ENCODE results near the gene LRP1B.

The LRP1B gene

DNA sequence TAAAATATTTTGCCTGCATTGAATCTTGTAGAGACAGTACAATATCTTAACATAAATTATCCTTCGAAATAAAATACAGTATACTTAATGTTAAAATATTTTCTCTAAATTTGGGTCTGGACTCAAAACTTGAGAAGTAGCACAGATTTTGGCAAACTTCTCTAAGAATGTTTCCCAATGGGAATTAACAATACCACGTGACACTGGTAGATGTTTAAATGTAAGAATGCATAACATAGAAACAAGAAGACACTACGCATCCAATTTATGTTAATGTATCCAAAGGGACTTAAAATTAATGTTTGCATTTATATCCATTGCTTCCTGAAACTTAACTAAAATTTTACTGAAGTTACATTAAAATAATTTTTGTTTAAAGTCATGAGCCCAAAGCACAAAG lies 1460.9 kb downstream of the LRP1B start:
- Histone ChIP-seq H3K27me3 (no peaks in the 10 kb centered on the region), H3K36me3 (no peaks in the 10 kb centered on the region), H3K9me3 (no peaks in the 10 kb centered on the region), H3K4me3 (ENCODE audit: low read depth, low read length) (no peak overlapping the region), H3K4me1 (no peaks in the 10 kb centered on the region)
- no peak for DNase-seq
- TF ChIP-seq, protein P1, sequence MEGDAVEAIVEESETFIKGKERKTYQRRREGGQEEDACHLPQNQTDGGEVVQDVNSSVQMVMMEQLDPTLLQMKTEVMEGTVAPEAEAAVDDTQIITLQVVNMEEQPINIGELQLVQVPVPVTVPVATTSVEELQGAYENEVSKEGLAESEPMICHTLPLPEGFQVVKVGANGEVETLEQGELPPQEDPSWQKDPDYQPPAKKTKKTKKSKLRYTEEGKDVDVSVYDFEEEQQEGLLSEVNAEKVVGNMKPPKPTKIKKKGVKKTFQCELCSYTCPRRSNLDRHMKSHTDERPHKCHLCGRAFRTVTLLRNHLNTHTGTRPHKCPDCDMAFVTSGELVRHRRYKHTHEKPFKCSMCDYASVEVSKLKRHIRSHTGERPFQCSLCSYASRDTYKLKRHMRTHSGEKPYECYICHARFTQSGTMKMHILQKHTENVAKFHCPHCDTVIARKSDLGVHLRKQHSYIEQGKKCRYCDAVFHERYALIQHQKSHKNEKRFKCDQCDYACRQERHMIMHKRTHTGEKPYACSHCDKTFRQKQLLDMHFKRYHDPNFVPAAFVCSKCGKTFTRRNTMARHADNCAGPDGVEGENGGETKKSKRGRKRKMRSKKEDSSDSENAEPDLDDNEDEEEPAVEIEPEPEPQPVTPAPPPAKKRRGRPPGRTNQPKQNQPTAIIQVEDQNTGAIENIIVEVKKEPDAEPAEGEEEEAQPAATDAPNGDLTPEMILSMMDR (IDR thresholded peaks at IDR 0.05; ENCODE audit: low read depth, low read length), result no peak

DNA sequence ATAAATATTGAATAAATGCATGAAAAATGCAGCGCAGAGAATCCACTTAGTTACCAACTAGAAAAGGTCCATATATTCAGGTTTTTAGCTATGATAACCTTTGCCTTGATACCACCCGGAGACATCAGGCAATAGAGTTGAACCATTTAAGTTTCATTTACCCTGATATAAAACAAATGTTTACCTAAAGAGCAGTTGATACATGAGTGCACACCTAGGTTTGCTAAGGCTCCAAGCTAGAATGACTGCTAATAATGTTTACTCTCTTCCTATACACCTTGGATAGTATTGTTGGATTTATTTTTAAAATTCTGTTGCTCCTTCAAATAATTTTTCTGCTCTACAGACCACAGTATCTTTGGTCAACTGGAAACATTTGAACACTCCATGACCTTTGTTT lies 1463.6 kb downstream of the LRP1B start:
- TF ChIP-seq, protein P1 (IDR thresholded peaks at IDR 0.05; ENCODE audit: low read depth, low read length), result no peak
- H3K9me3 ChIP-seq, result no peaks in the 10 kb centered on the region
- no peaks in the 10 kb centered on the region for H3K4me1 ChIP-seq
- H3K27me3 ChIP-seq, result no peaks in the 10 kb centered on the region
- DNase-seq, result no peak
- H3K4me3 ChIP-seq (ENCODE audit: low read depth, low read length), result no peak overlapping the region
- H3K36me3 ChIP-seq, result no peaks in the 10 kb centered on the region

- Histone ChIP-seq H3K27me3 (no peaks in the 10 kb centered on the region), H3K4me1 (no peaks in the 10 kb centered on the region), H3K9me3 (no peaks in the 10 kb centered on the region), H3K36me3 (no peaks in the 10 kb centered on the region), H3K4me3 (ENCODE audit: low read depth, low read length) (no peak overlapping the region)
- DNase-seq, result no peak
- TF ChIP-seq, protein P1 (IDR thresholded peaks at IDR 0.05; ENCODE audit: low read depth, low read length), result no peak
Measured at GRCh38 chr2:140662504-140662903, 1468.3 kb downstream of the LRP1B start.

DNA sequence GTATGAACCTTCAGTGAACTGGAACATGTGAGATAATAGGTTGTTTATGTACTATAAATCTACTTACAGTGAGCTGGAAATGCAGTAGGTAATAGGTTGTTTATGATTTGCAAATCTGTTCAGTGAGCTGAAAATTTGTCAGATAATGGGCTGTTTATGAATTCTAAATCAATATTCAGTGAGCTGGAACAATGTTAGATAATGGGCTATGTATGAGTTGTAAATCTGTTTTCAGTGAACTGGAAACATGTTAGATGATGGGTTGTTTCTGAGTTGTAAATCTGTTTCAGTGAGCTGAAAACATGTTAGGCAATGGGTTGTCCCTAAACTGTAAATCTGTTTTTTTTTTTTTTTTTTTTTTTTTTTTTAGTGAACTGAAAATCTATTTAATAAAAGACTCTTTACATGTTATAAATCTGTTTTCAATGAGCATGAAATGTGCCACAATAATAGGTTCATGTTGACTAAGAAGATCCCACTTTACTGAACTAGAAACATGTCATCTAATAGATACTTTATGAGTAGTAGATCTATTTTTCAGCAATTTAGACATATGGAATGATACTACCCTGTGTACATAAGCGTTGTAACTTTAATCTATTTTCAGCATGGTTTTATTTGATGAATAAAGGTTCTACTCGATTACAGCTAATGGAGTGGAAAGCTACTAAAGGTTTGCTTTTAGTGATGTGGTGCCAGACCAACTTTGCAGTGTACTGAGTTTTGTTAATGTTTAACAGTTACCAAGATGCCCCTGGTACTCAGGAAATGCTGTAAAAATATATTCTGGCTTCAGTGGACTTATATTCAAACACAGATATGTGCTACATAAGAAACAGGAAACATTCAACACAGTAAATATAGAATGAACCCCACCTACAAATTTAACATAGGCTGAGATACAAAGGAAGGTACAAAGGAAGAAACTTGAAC lies 1471.8 kb downstream of the LRP1B start:
- DNase-seq, result no peak
- H3K36me3 ChIP-seq, result no peaks in the 10 kb centered on the region
- no peaks in the 10 kb centered on the region for H3K27me3 ChIP-seq
- TF ChIP-seq, protein P1 (IDR thresholded peaks at IDR 0.05; ENCODE audit: low read depth, low read length), result no peak
- no peaks in the 10 kb centered on the region for H3K9me3 ChIP-seq
- H3K4me1 ChIP-seq, result no peaks in the 10 kb centered on the region
- H3K4me3 ChIP-seq (ENCODE audit: low read depth, low read length), result no peak overlapping the region

DNA sequence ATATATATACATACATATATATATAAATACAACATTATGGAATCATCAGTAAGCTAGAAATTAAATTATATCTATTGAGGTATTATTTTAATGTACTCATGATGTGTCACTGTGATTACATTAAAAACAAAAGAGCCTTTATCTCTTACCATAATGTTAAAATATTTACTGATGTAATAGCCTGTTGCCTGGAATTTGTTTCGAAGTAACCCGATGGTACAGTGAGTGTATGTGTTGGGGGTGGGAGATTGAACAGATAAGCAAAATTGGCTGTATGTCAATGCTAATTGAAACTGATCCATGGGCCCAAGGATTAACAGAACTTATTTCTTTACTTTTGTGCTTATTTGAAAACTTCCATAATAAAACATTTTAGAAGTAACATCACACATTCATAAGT lies 1473.2 kb downstream of the LRP1B start:
- DNase-seq, result no peak
- Histone ChIP-seq H3K4me1 (no peaks in the 10 kb centered on the region), H3K4me3 (ENCODE audit: low read depth, low read length) (no peak overlapping the region)

More for the DNA sequence above, 1473.2 kb downstream of the LRP1B start:
- TF ChIP-seq, protein P1 (IDR thresholded peaks at IDR 0.05; ENCODE audit: low read depth, low read length), result no peak
- Histone ChIP-seq H3K36me3 (no peaks in the 10 kb centered on the region), H3K9me3 (no peaks in the 10 kb centered on the region), H3K27me3 (no peaks in the 10 kb centered on the region)
